Suprapubic skin (tissue), 3 donors: ENCODE results near the gene UBD.

Experiments used
- CTCF ChIP-seq, 2 donors: fragments of 200-600 bp in 1 of 2; fragments of 450-650 bp in 1 of 2; sonication (generic) in 1 of 2; IDR thresholded peaks; one replicate each; pipeline ENCODE4 v1.5.1; 2016 to 2019; ENCODE audit warnings: antibody characterized with exemption in 2 of 2, mild to moderate bottlenecking in 1 of 2, moderate library complexity in 1 of 2
- EP300 ChIP-seq: sonication (generic); formaldehyde crosslinking; IDR thresholded peaks from one replicate; pipeline ENCODE4 v1.6.1; 2017; ENCODE audit warnings: antibody characterized with exemption

- TF ChIP-seq CTCF (IDR thresholded peaks at IDR 0.05) (no peak), EP300 (no peak)
These were observed 44.4 kb upstream of the UBD start for GRCh38 chr6:29603930-29604329.
